Measurements from ENCODE around the gene MID1. TPM values are rescaled to one million over a fixed set of nuclear protein-coding genes. Genes with fewer than 3 reads are reported as not detected.

Gene MID1
- total RNA-seq, 6 experiments from 2014 or later: 17.9 to 21.8 (median 18.6) TPM

GRCh38 chrX:10399043-10399741 is 221.2 kb downstream of the MID1 start:
- Mint-ChIP-seq H3K36me3 (ENCODE audit: low read depth) (no peaks in the 10 kb centered on the region), H3K27me3 (ENCODE audit: insufficient read depth) (peaks cover 3% of the 10 kb centered on the region; the same call in 1 of the 2 replicates), H3K9me3 (no peaks in the 10 kb centered on the region), H3K4me3 (no peak overlapping the region), H3K27ac (no peak overlapping the region), H3K4me1 (ENCODE audit: low read depth) (peaks cover 8% of the 10 kb centered on the region; the same call in 1 of the 2 replicates)
- DNase-seq: no peak
- TF ChIP-seq CTCF (IDR thresholded peaks at IDR 0.05): no peak

- no peaks in the 10 kb centered on the region for H3K9me3 Mint-ChIP-seq
- peaks cover 6% of the 10 kb centered on the region; the same call in 1 of the 2 replicates for H3K4me1 Mint-ChIP-seq (ENCODE audit: low read depth)
- H3K27ac Mint-ChIP-seq: no peak overlapping the region
- TF ChIP-seq CTCF (IDR thresholded peaks at IDR 0.05): no peak
- no peak for DNase-seq
- H3K27me3 Mint-ChIP-seq (ENCODE audit: insufficient read depth): peaks cover 3% of the 10 kb centered on the region; the same call in 1 of the 2 replicates
- H3K36me3 Mint-ChIP-seq (ENCODE audit: low read depth): no peaks in the 10 kb centered on the region
- no peak overlapping the region for H3K4me3 Mint-ChIP-seq
Measured at GRCh38 chrX:10398215-10398614, 222.2 kb downstream of the MID1 start.

- DNase-seq: no peak
Measured at GRCh38 chrX:10397349-10397748, 223.0 kb downstream of the MID1 start.

GRCh38 chrX:10395643-10396042 is 224.7 kb downstream of the MID1 start:
- Mint-ChIP-seq H3K27ac (no peak overlapping the region), H3K4me1 (ENCODE audit: low read depth) (peaks cover 6% of the 10 kb centered on the region; the same call in 1 of the 2 replicates), H3K27me3 (ENCODE audit: insufficient read depth) (peaks cover 4% of the 10 kb centered on the region), H3K9me3 (no peaks in the 10 kb centered on the region), H3K36me3 (ENCODE audit: low read depth) (no peaks in the 10 kb centered on the region), H3K4me3 (no peak overlapping the region)
- DNase-seq: no peak
- no peak for TF ChIP-seq CTCF (IDR thresholded peaks at IDR 0.05)

More at GRCh38 chrX:10397349-10397748, 223.0 kb downstream of the MID1 start:
- no peak overlapping the region for H3K4me3 Mint-ChIP-seq
- peaks cover 6% of the 10 kb centered on the region; the same call in 1 of the 2 replicates for H3K4me1 Mint-ChIP-seq (ENCODE audit: low read depth)
- H3K36me3 Mint-ChIP-seq (ENCODE audit: low read depth): no peaks in the 10 kb centered on the region
- TF ChIP-seq CTCF (IDR thresholded peaks at IDR 0.05): no peak
- no peaks in the 10 kb centered on the region for H3K9me3 Mint-ChIP-seq
- H3K27me3 Mint-ChIP-seq (ENCODE audit: insufficient read depth): peaks cover 3% of the 10 kb centered on the region; the same call in 1 of the 2 replicates
- H3K27ac Mint-ChIP-seq: no peak overlapping the region
